ENCODE measurements around the gene SPRED2.

The SPRED2 gene

GRCh38 chr2:65364986-65365733, 67.2 kb downstream of the SPRED2 start:
- DNase-seq (ENCODE audit: low spot score), result no peak

DNA sequence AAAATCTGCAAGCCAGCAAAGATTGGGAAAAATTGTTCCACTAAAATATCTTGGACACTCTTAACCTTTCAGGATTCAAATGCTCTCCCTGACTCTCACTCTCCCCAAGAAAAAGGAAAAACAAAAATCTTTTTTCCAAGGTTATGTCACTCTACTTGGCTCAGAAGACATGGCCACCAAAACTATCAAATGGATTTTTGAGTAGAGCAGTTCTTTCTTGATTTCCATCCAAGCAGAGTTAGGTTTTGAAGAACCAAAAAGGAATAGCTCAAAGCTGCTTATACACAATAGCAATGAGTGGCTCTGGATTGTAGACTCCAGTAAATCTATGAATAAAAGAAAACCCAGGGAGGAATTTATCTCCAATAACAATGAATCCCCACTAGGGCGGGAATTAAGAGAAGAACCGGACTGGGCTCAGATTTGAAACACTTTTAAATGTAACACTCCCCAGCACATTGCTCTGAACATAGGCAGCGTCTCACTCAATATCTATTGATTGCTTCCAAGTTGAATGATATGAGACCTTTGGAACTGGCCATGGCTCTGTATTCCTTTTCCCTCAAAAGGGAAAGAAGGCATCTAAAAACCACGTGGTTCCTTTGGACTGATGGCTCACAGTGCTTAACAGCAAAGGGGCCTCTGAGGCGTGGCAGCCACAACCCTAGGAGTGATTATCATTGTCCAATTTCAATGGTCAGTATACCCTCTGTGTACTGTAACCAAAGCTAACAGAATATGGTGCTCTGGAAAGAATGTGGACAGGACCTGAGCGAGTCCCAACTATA, 68.3 kb downstream of the SPRED2 start:
- no peak for DNase-seq (ENCODE audit: low spot score)

GRCh38 chr2:65361623-65362022, 70.8 kb downstream of the SPRED2 start:
- no peak for DNase-seq (ENCODE audit: low spot score)

GRCh38 chr2:65360441-65360840, 72.0 kb downstream of the SPRED2 start:
- DNase-seq (ENCODE audit: low spot score), result no peak

GRCh38 chr2:65358678-65359400, 73.6 kb downstream of the SPRED2 start:
- no peak for DNase-seq (ENCODE audit: low spot score)

GRCh38 chr2:65357959-65358294, 74.5 kb downstream of the SPRED2 start:
- DNase-seq (ENCODE audit: low spot score), result no peak

GRCh38 chr2:65357095-65357958, 75.1 kb downstream of the SPRED2 start:
- DNase-seq (ENCODE audit: low spot score), result no peak

DNA sequence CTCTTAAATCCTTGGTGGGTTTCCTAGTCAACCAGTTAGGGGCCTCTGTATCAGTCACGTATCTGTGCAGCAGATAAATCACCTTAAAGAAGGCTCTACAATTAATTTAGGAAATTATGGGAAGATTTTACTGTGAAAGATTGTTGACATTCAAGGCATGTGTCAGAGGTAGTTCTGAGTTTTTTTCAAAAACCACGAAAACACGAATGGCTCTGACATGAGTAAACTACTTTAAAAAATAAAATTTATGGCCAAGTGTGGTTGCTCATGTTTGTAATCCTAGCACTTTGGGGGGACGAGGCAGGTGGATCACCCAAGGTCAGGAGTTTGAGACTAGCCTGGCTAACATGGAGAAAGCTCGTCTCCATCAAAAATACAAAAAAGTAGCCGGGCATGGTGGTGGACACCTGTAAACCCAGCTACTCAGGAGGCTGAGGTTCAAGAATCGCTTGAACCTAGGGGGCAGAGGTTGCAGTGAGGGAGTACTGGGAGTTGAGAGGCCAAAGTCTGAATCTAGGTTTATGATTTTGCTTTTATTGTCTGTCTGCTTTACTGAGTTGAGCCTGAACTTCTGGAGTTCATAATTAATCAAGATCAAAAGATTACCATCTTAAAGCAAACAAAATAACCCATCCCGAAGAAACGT, 77.1 kb downstream of the SPRED2 start:
- DNase-seq (ENCODE audit: low spot score), result no peak

GRCh38 chr2:65354773-65355172, 77.6 kb downstream of the SPRED2 start:
- no peak for DNase-seq (ENCODE audit: low spot score)

GRCh38 chr2:65353927-65354326, 78.5 kb downstream of the SPRED2 start:
- no peak for DNase-seq (ENCODE audit: low spot score)

- no peak for DNase-seq (ENCODE audit: low spot score)
Measured at GRCh38 chr2:65353046-65353445, 79.4 kb downstream of the SPRED2 start.

DNA sequence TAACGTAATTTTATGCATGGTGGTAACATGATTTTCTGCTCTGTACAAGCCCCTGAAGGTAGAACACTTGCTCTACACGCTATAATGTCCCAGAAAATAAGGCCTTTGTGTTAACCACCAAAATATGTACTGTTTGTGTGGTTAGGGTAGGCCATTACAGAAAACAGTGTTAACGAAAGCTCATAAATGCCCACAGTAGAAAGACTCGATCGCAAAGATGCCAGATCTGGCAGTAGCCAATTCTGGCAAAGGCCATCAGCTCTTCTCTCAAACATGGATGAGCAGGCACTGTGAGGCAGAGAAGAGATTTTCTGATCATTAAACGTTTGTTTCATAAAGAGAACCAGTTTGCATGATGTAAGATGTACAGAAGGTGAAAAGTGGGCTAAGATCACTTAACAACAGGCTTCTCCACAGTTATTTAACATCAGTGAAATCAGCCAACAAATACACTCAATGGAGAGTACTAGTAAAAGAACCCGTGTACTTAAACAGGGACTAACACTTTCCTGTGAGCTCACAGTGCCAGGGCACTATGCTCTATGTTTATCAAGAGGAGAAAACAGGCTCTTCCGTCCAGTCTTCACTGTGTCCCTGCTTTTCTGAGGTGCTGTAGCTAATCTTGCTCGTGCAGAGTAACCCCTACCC, 80.3 kb downstream of the SPRED2 start:
- no peak for DNase-seq (ENCODE audit: low spot score)

- no peak for DNase-seq (ENCODE audit: low spot score)
Measured at GRCh38 chr2:65351234-65351947, 81.0 kb downstream of the SPRED2 start.

GRCh38 chr2:65350651-65351056, 81.7 kb downstream of the SPRED2 start:
- DNase-seq (ENCODE audit: low spot score), result peak; percentile 29

DNA sequence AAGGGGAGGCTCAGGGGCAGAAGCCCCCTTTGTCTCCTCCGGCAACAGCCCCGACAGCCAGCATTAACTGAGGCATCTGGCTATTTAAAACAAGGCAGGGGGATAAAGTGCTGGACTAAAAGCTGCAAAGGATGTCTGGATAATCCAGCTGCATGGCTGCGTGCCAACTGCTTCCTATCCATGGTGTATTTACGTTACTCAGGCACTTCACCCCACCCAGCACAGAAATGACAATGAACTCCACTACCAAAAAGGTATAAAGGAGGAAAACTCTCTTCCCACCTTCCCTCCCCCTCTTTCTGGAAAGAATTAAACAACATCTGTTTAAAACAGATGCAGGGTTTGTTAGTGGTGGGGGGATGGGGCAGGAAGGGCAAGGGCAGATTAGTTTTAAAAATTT, 82.5 kb downstream of the SPRED2 start:
- DNase-seq (ENCODE audit: low spot score), result no peak

DNA sequence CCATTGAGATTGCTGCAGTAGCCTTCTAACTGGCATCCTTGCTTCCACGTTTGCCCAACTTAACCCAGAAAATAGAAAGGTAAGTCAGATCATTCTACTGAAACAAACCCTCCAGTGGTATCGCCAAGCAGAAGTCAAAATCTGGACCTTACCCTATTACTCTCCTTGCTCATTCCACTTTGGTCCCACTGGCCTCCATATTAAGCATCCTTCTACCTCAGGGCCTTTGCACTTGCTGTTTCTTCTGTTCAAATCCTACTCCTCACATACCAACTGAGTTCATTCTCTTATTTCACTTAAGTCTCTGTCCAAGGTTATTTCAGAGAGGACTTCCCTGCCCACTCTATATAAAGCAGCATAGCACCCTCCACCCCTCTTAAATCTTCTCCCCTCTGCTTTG, 84.5 kb downstream of the SPRED2 start:
- DNase-seq (ENCODE audit: low spot score), result no peak

DNA sequence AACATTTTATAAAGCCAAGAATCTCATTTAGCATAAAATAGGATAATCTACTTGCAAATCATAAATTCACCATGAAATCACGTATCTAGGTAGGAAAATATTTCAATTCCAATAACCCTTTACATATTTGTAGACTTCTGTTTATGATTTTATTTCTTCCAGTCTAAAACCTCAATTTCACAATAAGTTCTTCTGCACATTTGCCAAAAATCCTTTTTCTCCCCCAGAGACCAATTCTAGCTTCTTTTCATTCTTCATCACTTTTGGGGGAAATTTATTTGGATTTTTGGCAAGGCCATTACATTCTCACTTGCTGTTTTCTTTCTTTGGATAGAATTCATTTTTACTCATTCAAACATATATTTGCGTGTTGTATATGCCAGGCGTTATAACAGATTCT, 86.8 kb downstream of the SPRED2 start:
- no peak for DNase-seq (ENCODE audit: low spot score)

- no peak for DNase-seq (ENCODE audit: low spot score)
Measured at GRCh38 chr2:65344689-65345088, 87.7 kb downstream of the SPRED2 start.

- no peak for DNase-seq (ENCODE audit: low spot score)
Measured at GRCh38 chr2:65344182-65344581, 88.2 kb downstream of the SPRED2 start.

- DNase-seq (ENCODE audit: low spot score), result no peak
Measured at GRCh38 chr2:65343386-65343785, 89.0 kb downstream of the SPRED2 start.

All from AG08396 (cell line).